Endothelial cell of umbilical vein (primary cell): Measurements from ENCODE around the gene IL1R2. TPM values are rescaled to one million over a fixed set of nuclear protein-coding genes. Genes with fewer than 3 reads are reported as not detected.
A peak's percentile ranks its signal among the peaks of the same experiment; 100 is the strongest.

ENCODE experiments used
- BruUV-seq: library from RNA; stranded (reverse); fragments of 400-500 nt; replicated peaks from 2 replicates; lab custom pipeline; 2021; lab: Mats Ljungman, UMichigan
- CTCF ChIA-PET: fragments of 300-600, 350-600 bp; sonication (Branson Sonifier 250); formaldehyde crosslinking; loops from one replicate; lab custom pipeline; 2021; ENCODE audit warnings: antibody characterized with exemption, inconsistent platforms; lab: Charles Lee
- POLR2A ChIA-PET: fragments of 300-600, 350-600 bp; sonication (Branson Sonifier 250); formaldehyde crosslinking; loops from one replicate; lab custom pipeline; 2021; ENCODE audit warnings: antibody characterized with exemption, inconsistent platforms; lab: Charles Lee
- DNase-seq: peaks from one replicate; pipeline ENCODE4 v3.0.0-alpha.2; 2011; ENCODE audit warnings: low read depth, low spot score
- FAIRE-seq: peaks from 2 replicates; lab custom pipeline; 2011; peaks lifted over from hg19 to GRCh38; lab: Jason Lieb, UNC
- H2AFZ ChIP-seq: 2 replicates; pipeline ENCODE4 v1.6.0; 2012; ENCODE audit warnings: low read depth, low read length, control low read depth, inconsistent platforms
- H3K27ac ChIP-seq: 2 replicates; pipeline ENCODE4 v1.5.1; 2011; ENCODE audit warnings: low read depth, mild to moderate bottlenecking, control low read depth, low read length, moderate library complexity; ENCODE audit not compliant: insufficient read depth
- H3K27me3 ChIP-seq, 2 experiments: 2 replicates each; pipeline versions ENCODE4 v1.6.0 to v1.6.1; 2011; ENCODE audit warnings: low read length in 2 of 2, mixed read lengths in 1 of 2; ENCODE audit not compliant: control insufficient read depth in 2 of 2, insufficient read depth in 2 of 2
- H3K36me3 ChIP-seq, 2 experiments: 2 replicates in 1 of 2; 3 replicates in 1 of 2; pipeline ENCODE4 v1.5.1; 2011; ENCODE audit warnings: low read length in 2 of 2, mild to moderate bottlenecking in 1 of 2, moderate library complexity in 1 of 2; ENCODE audit not compliant: control insufficient read depth in 2 of 2, insufficient read depth in 2 of 2; ENCODE audit errors: extremely low read depth in 1 of 2
- H3K4me1 ChIP-seq: 3 replicates; pipeline ENCODE4 v1.5.1; 2011; ENCODE audit warnings: mild to moderate bottlenecking, low read length; ENCODE audit not compliant: control insufficient read depth, insufficient read depth; ENCODE audit errors: extremely low read depth
- H3K4me2 ChIP-seq: 2 replicates; pipeline ENCODE4 v1.6.1; 2011; ENCODE audit warnings: low read length, control low read depth, mixed read lengths; ENCODE audit not compliant: insufficient read depth
- H3K4me3 ChIP-seq, 3 experiments: fragments of 200-600 bp in 1 of 3; sonication (generic), shearing (Covaris generic) in 1 of 3; replicated peaks in 1 of 3; 2 replicates each; pipeline ENCODE4 v1.5.1; 2011 to 2016; ENCODE audit warnings: control low read depth in 3 of 3, low read length in 3 of 3, mild to moderate bottlenecking in 2 of 3, inconsistent platforms in 1 of 3, low read depth in 1 of 3, moderate library complexity in 1 of 3; ENCODE audit not compliant: insufficient read depth in 1 of 3
- H3K79me2 ChIP-seq: 2 replicates; pipeline ENCODE4 v1.6.0; 2012; ENCODE audit warnings: low read length, inconsistent platforms; ENCODE audit not compliant: control insufficient read depth, insufficient read depth
- H3K9ac ChIP-seq: replicated peaks from 2 replicates; pipeline ENCODE3; 2011; ENCODE audit warnings: low read length, control low read depth; ENCODE audit not compliant: insufficient read depth; ENCODE audit errors: extremely low read depth
- H3K9me1 ChIP-seq: replicated peaks from 3 replicates; pipeline ENCODE4 v1.6.0; 2011; ENCODE audit warnings: mild to moderate bottlenecking, low read length; ENCODE audit not compliant: control insufficient read depth, insufficient read depth; ENCODE audit errors: extremely low read depth
- H3K9me3 ChIP-seq: replicated peaks from 2 replicates; pipeline ENCODE4 v1.5.1; 2012; ENCODE audit warnings: low read length, inconsistent platforms; ENCODE audit not compliant: control insufficient read depth, insufficient read depth
- H4K20me1 ChIP-seq: replicated peaks from 2 replicates; pipeline ENCODE3; 2011; ENCODE audit warnings: mild to moderate bottlenecking, low read length; ENCODE audit not compliant: control insufficient read depth, insufficient read depth; ENCODE audit errors: extremely low read depth
- CTCF ChIP-seq, 2 donors: IDR thresholded peaks; 1 replicate in 1 of 2; 2 replicates in 1 of 2; pipeline ENCODE4 v1.5.1; 2011; ENCODE audit warnings: low read length in 2 of 2, mild to moderate bottlenecking in 2 of 2, moderate library complexity in 2 of 2, control low read depth in 1 of 2, inconsistent platforms in 1 of 2, low read depth in 1 of 2; ENCODE audit not compliant: insufficient read depth in 1 of 2; ENCODE audit errors: extremely low read depth in 1 of 2
- EZH2 ChIP-seq: IDR thresholded peaks from 2 replicates; pipeline ENCODE4 v1.6.1; 2012; ENCODE audit warnings: borderline replicate concordance, low read depth, mild to moderate bottlenecking, moderate library complexity, low read length, inconsistent platforms; ENCODE audit not compliant: severe bottlenecking
- FOS ChIP-seq: IDR thresholded peaks from 2 replicates; pipeline ENCODE4 v1.6.1; 2011; ENCODE audit warnings: mild to moderate bottlenecking, low read length, moderate library complexity, borderline replicate concordance; ENCODE audit not compliant: insufficient read depth
- GATA2 ChIP-seq: IDR thresholded peaks from 2 replicates; pipeline ENCODE4 v1.7.0; 2011; ENCODE audit warnings: low read depth, mild to moderate bottlenecking, moderate library complexity, mixed read lengths, low read length; ENCODE audit not compliant: insufficient read length, insufficient read depth
- JUN ChIP-seq: IDR thresholded peaks from 2 replicates; pipeline ENCODE4 v1.6.1; 2011; ENCODE audit warnings: borderline replicate concordance, low read depth; ENCODE audit not compliant: insufficient read length, insufficient read depth
- MAX ChIP-seq: IDR thresholded peaks from 2 replicates; pipeline ENCODE4 v1.6.1; 2011; ENCODE audit not compliant: insufficient read depth, insufficient read length
- MYC ChIP-seq: IDR thresholded peaks from one replicate; pipeline ENCODE4 v1.6.1; 2011; ENCODE audit warnings: mild to moderate bottlenecking, low read depth, low read length
- POLR2A ChIP-seq: IDR thresholded peaks from 2 replicates; pipeline ENCODE4 v1.6.1; 2012; ENCODE audit warnings: low read depth, mild to moderate bottlenecking, control low read depth, low read length
- POLR2AphosphoS5 ChIP-seq: IDR thresholded peaks from 2 replicates; pipeline ENCODE4 v1.6.1; 2012; ENCODE audit warnings: low read depth, mild to moderate bottlenecking, control low read depth, low read length, moderate library complexity; ENCODE audit not compliant: insufficient read depth
- dilution Hi-C: fragments of 300-500 bp; cut with MboI; formaldehyde crosslinking; loops from one replicate; pipeline ENCODE4 v1.15.0; 2019; ENCODE audit warnings: low sequenced_read_pairs; ENCODE audit not compliant: extremely low pct_ligation_motif_present
- intact Hi-C: fragments of 100-400 bp; cut with micrococcal nuclease; formaldehyde crosslinking; loops from one replicate; pipeline ENCODE4 v1.10.0; 2022
- polyA plus RNA-seq, 4 experiments: library from polyadenylated mRNA; depleted of rRNA in 3 of 4; stranded (reverse) in 3 of 4; unstranded in 1 of 4; fragments of >200 nt; gene quantifications; 2 replicates each; pipeline versions ENCODE4 v1.2.1 to v1.2.3, GENCODE V29; 2011 to 2012; ENCODE audit warnings: missing spikeins in 1 of 4
- total RNA-seq: library from RNA; stranded (reverse); gene quantifications from 2 replicates; pipeline ENCODE4 v1.2.3, GENCODE V29; 2021

Gene IL1R2
- total and polyA plus RNA-seq, 2 donors (not counting 3 experiments of a cell fraction or from before 2014, with no cell fraction given) = not detected

- no peak overlapping the region for H2AFZ ChIP-seq
- H3K27ac ChIP-seq = no peak overlapping the region
- no peaks in the 10 kb centered on the region for H3K9me1 ChIP-seq
- POLR2A ChIA-PET = no interaction called here
- intact Hi-C loops = loop anchor here (10.0 kb wide), 1 partner anchor 739 kb away; no protein-coding TSS in a partner anchor
- no peaks in the 10 kb centered on the region for H3K79me2 ChIP-seq
- H3K9ac ChIP-seq = no peak overlapping the region
- BruUV-seq = no TSS peak
- dilution Hi-C loops = no loop called here
- no peaks in the 10 kb centered on the region for H3K9me3 ChIP-seq
- no peaks in the 10 kb centered on the region for H4K20me1 ChIP-seq
- H3K36me3 ChIP-seq = no peaks in the 10 kb centered on the region
- FAIRE-seq (peak; percentile 55), DNase-seq (peak; percentile 16)
- H3K4me1 ChIP-seq = no peaks in the 10 kb centered on the region
- peaks cover 2 to 3% of the 10 kb centered on the region in 2 experiments for H3K27me3 ChIP-seq
- H3K4me2 ChIP-seq = no peak overlapping the region
- H3K4me3 ChIP-seq = no peak overlapping the region
- peak; percentile 10 to 36 for TF ChIP-seq CTCF (IDR thresholded peaks at IDR 0.05; ENCODE audit: extremely low read depth in 1 of 2, insufficient read depth in 1 of 2, low read depth in 1 of 2, low read length in 2 of 2)
- TF ChIP-seq GATA2 = no peak
- CTCF ChIA-PET = interaction anchor here (0.6 to 1.4 kb wide), 7 partner anchors 100 to 642 kb away, joined by 3 to 9 read pairs (median 5); no protein-coding TSS in a partner anchor
Measured at GRCh38 chr2:101983928-101984327, 7.8 kb upstream of the IL1R2 start.

- POLR2A ChIA-PET = no interaction called here
- FAIRE-seq = no peak
Measured at GRCh38 chr2:101984656-101985055, 7.1 kb upstream of the IL1R2 start.

More at GRCh38 chr2:101984656-101985055, 7.1 kb upstream of the IL1R2 start:
- TF ChIP-seq FOS = no peak
- TF ChIP-seq MYC = no peak
- no peak for TF ChIP-seq GATA2
- TF ChIP-seq POLR2AphosphoS5 = no peak
- no peak for TF ChIP-seq EZH2
- no peak for TF ChIP-seq CTCF (IDR thresholded peaks at IDR 0.05; ENCODE audit: extremely low read depth in 1 of 2, insufficient read depth in 1 of 2, low read depth in 1 of 2, low read length in 2 of 2)
- no peak for TF ChIP-seq POLR2A
- TF ChIP-seq MAX = no peak
- TF ChIP-seq JUN = no peak
- Histone ChIP-seq H3K79me2 (no peaks in the 10 kb centered on the region), H3K36me3 (no peaks in the 10 kb centered on the region), H3K9ac (no peak overlapping the region), H4K20me1 (no peaks in the 10 kb centered on the region), H3K4me1 (no peaks in the 10 kb centered on the region), H3K27me3 (peaks cover 2 to 5% of the 10 kb centered on the region in 2 experiments), H3K9me3 (no peaks in the 10 kb centered on the region), H3K9me1 (no peaks in the 10 kb centered on the region), H3K4me3 (no peak overlapping the region), H3K27ac (no peak overlapping the region), H3K4me2 (no peak overlapping the region), H2AFZ (no peak overlapping the region)
- intact Hi-C loops (loop anchor here (10.0 kb wide), 1 partner anchor 740 kb away; no protein-coding TSS in a partner anchor), dilution Hi-C loops (no loop called here)
- BruUV-seq = no TSS peak
- CTCF ChIA-PET = interaction anchor here (0.6 to 1.3 kb wide), 4 partner anchors 153 to 642 kb away, joined by 3 to 9 read pairs (median 6); no protein-coding TSS in a partner anchor
- DNase-seq = no peak
